OCI-LY3 (cell line): Measurements from ENCODE around the gene RNF115.

Source experiments
- H2AFZ ChIP-seq: fragments of 200-600, 300-600 bp; shearing (Covaris generic); 2 replicates; pipeline ENCODE4 v1.6.0; 2014; ENCODE audit warnings: antibody characterized with exemption, low read depth, low read length
- H3K27ac ChIP-seq: fragments of 200-600, 300-600 bp; sonication (generic); 2 replicates; pipeline ENCODE4 v1.5.1; 2014; ENCODE audit warnings: mild to moderate bottlenecking, low read length, moderate library complexity, mixed read lengths
- H3K27me3 ChIP-seq: fragments of 200-600, 300-600 bp; sonication (generic); 2 replicates; pipeline ENCODE4 v1.6.1; 2014; ENCODE audit warnings: low read depth, low read length, mixed read lengths
- H3K36me3 ChIP-seq: fragments of 200-600, 300-600 bp; sonication (generic); replicated peaks from 2 replicates; pipeline ENCODE3; 2014; ENCODE audit warnings: low read depth, low read length, mixed read lengths
- H3K4me1 ChIP-seq: fragments of 300-600, 200-600 bp; sonication (generic); 2 replicates; pipeline ENCODE4 v1.6.1; 2014; ENCODE audit warnings: low read length, mixed read lengths
- H3K4me2 ChIP-seq: fragments of 200-600, 300-600 bp; sonication (generic); 2 replicates; pipeline ENCODE4 v1.6.1; 2014; ENCODE audit warnings: low read length, mixed read lengths
- H3K4me3 ChIP-seq: fragments of 300-600, 200-600 bp; sonication (generic); 2 replicates; pipeline ENCODE4 v1.5.1; 2014; ENCODE audit warnings: antibody characterized with exemption, mild to moderate bottlenecking, low read length, moderate library complexity
- H3K79me2 ChIP-seq: fragments of 300-600, 200-600 bp; shearing (Covaris generic); 2 replicates; pipeline ENCODE4 v1.6.1; 2014; ENCODE audit warnings: mild to moderate bottlenecking, low read length, mixed read lengths
- H3K9ac ChIP-seq: fragments of 300-600, 200-600 bp; shearing (Covaris generic); 2 replicates; pipeline ENCODE4 v1.6.0; 2014; ENCODE audit warnings: mild to moderate bottlenecking, low read length, moderate library complexity
- H3K9me3 ChIP-seq: fragments of 200-600, 300-600 bp; shearing (Covaris generic); 2 replicates; pipeline ENCODE4 v1.6.1; 2014; ENCODE audit warnings: low read length, mixed read lengths; ENCODE audit not compliant: insufficient read depth
- H4K20me1 ChIP-seq: fragments of 200-600, 300-600 bp; sonication (generic); 2 replicates; pipeline ENCODE4 v1.6.1; 2016; ENCODE audit warnings: low read length, mixed read lengths; ENCODE audit not compliant: insufficient read depth
- EZH2phosphoT487 ChIP-seq: fragments of 200-600 bp; shearing (Covaris generic); IDR thresholded peaks from 2 replicates; pipeline ENCODE4 v1.6.1; 2018; ENCODE audit warnings: antibody characterized with exemption, mixed run types, low read depth
- TF ChIP-seq, protein P1 (sequence below): fragments of 200-600, 300-600 bp; sonication (generic); IDR thresholded peaks from 2 replicates; pipeline ENCODE4 v1.5.1; 2014; ENCODE audit warnings: antibody characterized with exemption, low read length, low read depth

RNF115 gene

DNA sequence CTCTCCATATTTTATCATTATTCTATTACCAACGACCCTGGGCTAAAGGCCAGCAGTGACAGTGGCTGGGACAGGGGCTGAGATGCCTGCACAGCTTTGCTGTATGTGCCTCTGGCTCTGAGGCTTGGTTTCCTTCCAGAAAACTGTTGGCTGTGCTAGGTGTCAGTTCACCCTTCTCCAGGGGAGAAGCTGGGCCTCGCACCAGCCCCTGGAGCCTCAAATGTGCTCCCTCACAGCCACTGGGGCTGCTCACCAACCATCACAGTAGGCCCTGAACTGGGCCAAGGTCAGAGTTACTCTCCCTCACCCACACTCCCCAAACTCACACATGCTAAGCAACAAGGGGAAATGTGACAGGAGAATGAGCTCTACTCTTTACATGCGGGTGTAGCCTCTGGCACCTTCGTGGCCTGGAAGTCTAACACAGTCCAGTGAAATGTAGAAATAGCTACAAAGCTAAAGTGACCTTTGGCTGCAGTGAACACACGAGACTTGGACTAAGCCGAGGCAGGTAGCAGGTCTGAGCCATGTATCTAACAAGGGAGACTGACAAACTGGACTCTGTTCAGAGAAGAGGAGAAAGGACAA lies 109.3 kb downstream of the RNF115 start:
- TF ChIP-seq, protein P1, sequence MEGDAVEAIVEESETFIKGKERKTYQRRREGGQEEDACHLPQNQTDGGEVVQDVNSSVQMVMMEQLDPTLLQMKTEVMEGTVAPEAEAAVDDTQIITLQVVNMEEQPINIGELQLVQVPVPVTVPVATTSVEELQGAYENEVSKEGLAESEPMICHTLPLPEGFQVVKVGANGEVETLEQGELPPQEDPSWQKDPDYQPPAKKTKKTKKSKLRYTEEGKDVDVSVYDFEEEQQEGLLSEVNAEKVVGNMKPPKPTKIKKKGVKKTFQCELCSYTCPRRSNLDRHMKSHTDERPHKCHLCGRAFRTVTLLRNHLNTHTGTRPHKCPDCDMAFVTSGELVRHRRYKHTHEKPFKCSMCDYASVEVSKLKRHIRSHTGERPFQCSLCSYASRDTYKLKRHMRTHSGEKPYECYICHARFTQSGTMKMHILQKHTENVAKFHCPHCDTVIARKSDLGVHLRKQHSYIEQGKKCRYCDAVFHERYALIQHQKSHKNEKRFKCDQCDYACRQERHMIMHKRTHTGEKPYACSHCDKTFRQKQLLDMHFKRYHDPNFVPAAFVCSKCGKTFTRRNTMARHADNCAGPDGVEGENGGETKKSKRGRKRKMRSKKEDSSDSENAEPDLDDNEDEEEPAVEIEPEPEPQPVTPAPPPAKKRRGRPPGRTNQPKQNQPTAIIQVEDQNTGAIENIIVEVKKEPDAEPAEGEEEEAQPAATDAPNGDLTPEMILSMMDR = no peak
- no peak for TF ChIP-seq EZH2phosphoT487
- Histone ChIP-seq H3K4me2 (no peak overlapping the region), H3K36me3 (no peaks in the 10 kb centered on the region), H2AFZ (no peak overlapping the region), H3K79me2 (no peaks in the 10 kb centered on the region), H3K4me3 (no peak overlapping the region), H3K4me1 (peaks cover 5% of the 10 kb centered on the region), H3K9me3 (no peaks in the 10 kb centered on the region), H3K27me3 (peaks cover 3% of the 10 kb centered on the region), H4K20me1 (no peaks in the 10 kb centered on the region), H3K27ac (no peak overlapping the region), H3K9ac (no peak overlapping the region)

DNA sequence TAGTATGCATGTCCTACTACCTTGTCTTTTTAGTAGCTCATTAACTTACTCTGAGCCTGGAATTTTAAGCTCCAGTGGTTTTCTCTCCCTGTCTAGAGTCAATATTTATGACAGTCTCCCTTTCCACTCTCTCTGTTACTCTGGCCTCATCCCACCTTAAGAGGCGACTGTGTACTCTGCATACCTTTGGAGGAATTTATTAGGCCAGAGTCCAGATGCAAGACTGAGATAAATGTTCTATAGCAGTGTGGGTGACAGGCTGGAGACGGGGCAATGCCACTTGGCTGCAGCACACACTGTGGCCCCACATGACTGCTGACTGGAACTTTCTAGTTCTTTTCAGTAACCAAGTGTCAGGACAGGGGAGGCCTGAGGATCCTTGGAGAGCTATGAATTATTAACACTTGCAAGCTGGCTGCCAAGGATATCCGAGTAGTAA lies 112.7 kb downstream of the RNF115 start:
- TF ChIP-seq, protein P1 = no peak
- H3K4me3 ChIP-seq = no peak overlapping the region
- H3K4me2 ChIP-seq = no peak overlapping the region
- no peaks in the 10 kb centered on the region for H3K27me3 ChIP-seq
- no peaks in the 10 kb centered on the region for H4K20me1 ChIP-seq
- H3K27ac ChIP-seq = no peak overlapping the region
- no peaks in the 10 kb centered on the region for H3K79me2 ChIP-seq
- no peaks in the 10 kb centered on the region for H3K9me3 ChIP-seq
- H3K9ac ChIP-seq = no peak overlapping the region
- no peaks in the 10 kb centered on the region for H3K4me1 ChIP-seq
- no peak overlapping the region for H2AFZ ChIP-seq
- H3K36me3 ChIP-seq = no peaks in the 10 kb centered on the region

DNA sequence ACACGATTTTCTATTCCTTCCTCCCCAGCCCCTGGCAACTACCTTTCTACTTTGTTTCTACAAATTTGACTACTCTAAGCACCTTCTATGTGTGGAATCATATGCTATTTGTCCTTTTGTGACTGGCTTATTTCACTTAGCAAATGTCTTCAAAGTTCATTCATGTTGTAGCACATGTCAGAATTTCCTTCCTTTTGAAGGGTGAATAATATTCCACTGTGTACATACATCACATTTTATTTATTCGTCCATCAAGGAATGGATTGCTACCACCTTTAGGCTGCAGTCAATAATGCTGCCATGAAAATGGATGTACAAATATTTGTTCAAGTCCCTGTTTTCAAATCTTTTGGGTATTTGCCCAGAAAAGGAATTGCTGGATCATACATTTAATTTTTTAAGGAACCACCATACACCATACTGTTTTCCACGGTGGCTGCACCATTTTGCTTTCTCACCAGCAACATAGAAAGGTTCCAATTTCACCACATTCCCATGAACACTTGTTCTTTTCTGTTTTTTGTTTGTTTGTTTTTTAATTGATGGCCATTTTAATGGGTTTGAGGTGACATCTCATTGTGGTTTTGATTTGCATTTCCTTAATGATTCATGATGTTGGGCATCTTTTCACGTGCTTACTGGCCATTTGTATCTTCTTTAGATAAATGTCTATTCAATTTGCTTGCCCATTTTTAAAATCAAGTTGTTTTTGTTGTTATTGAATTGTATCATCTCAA lies 113.4 kb downstream of the RNF115 start:
- Histone ChIP-seq H2AFZ (no peak overlapping the region), H3K36me3 (no peaks in the 10 kb centered on the region), H3K9ac (no peak overlapping the region), H3K4me2 (no peak overlapping the region), H3K27me3 (no peaks in the 10 kb centered on the region), H3K4me3 (no peak overlapping the region), H4K20me1 (no peaks in the 10 kb centered on the region), H3K4me1 (no peaks in the 10 kb centered on the region), H3K79me2 (no peaks in the 10 kb centered on the region), H3K27ac (no peak overlapping the region), H3K9me3 (no peaks in the 10 kb centered on the region)
- TF ChIP-seq, protein P1 = no peak
- TF ChIP-seq EZH2phosphoT487 = no peak

DNA sequence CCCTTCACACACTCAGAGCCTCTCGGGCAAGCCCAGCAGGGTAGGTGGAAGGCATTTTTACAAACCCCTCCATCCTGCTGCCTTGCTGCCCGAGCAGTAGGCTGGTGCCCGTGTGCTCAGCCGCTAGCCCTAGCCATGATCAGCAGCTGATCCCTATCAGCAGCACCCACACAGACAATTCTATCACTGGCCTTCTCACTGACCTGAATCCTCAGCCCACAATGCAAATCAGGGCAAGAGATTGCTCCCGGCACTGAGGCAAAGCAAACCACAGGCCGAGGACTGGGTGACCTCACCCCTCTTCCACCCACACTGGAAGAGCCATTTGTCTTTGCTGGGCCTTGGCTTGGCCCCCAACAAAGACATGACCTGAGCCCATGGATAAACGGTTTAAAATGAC lies 115.8 kb downstream of the RNF115 start:
- Histone ChIP-seq H3K9ac (no peak overlapping the region), H3K4me3 (no peak overlapping the region), H3K79me2 (no peaks in the 10 kb centered on the region), H3K36me3 (no peaks in the 10 kb centered on the region), H2AFZ (no peak overlapping the region), H3K27me3 (peaks cover 8% of the 10 kb centered on the region), H3K27ac (no peak overlapping the region), H3K4me2 (no peak overlapping the region), H3K4me1 (no peaks in the 10 kb centered on the region), H4K20me1 (no peaks in the 10 kb centered on the region), H3K9me3 (no peaks in the 10 kb centered on the region)
- TF ChIP-seq, protein P1 = no peak
- TF ChIP-seq EZH2phosphoT487 = no peak
